Ascending aorta (tissue), 2 donors: ENCODE data around the gene RAB28. TPM values are rescaled to one million over a fixed set of nuclear protein-coding genes. Genes with fewer than 3 reads are reported as not detected.

ENCODE experiments used
- DNase-seq, 2 donors: peaks; one replicate each; pipeline ENCODE4 v3.0.0-alpha.2; 2019; ENCODE audit warnings: low spot score in 2 of 2
- H3K27ac ChIP-seq, 2 donors: fragments of 200-600 bp; sonication (generic); one replicate each; pipeline ENCODE4 v1.5.1; 2016 to 2017; ENCODE audit warnings: mild to moderate bottlenecking in 1 of 2
- H3K27me3 ChIP-seq: fragments of 200-600 bp; sonication (generic); one replicate; pipeline ENCODE4 v1.5.1; 2017
- H3K36me3 ChIP-seq, 2 donors: fragments of 200-600 bp; sonication (generic); one replicate each; pipeline ENCODE4 v1.5.1; 2016
- H3K4me1 ChIP-seq, 2 donors: fragments of 200-600 bp; sonication (generic); one replicate each; pipeline ENCODE4 v1.5.1; 2016 to 2017; ENCODE audit warnings: mild to moderate bottlenecking in 1 of 2
- H3K4me3 ChIP-seq, 2 donors: fragments of 200-600 bp; sonication (generic); one replicate each; pipeline ENCODE4 v1.5.1; 2016 to 2017; ENCODE audit warnings: mild to moderate bottlenecking in 1 of 2
- H3K9me3 ChIP-seq, 2 donors: fragments of 200-600 bp; sonication (generic); one replicate each; pipeline ENCODE4 v1.5.1; 2016
- intact Hi-C: fragments of 100-400 bp; cut with DNase I; formaldehyde crosslinking; loops from one replicate; pipeline ENCODE4 v1.15.1; 2023
- total RNA-seq: library from RNA; depleted of rRNA; stranded (reverse); fragments of >200 nt; gene quantifications from one replicate; pipeline ENCODE4 v1.1.0, GENCODE V29; 2016
- TF ChIP-seq, protein P1 (sequence below), 3 experiments: fragments of 200-600 bp in 2 of 3; fragments of 450-650 bp in 1 of 3; sonication (generic) in 2 of 3; IDR thresholded peaks; one replicate each; pipeline ENCODE4 v1.5.1; 2016 to 2019; ENCODE audit warnings: antibody characterized with exemption in 3 of 3, mild to moderate bottlenecking in 1 of 3, moderate library complexity in 1 of 3

Gene RAB28
- total RNA-seq, 1 donor from 2014 or later = 3.2 TPM

DNA sequence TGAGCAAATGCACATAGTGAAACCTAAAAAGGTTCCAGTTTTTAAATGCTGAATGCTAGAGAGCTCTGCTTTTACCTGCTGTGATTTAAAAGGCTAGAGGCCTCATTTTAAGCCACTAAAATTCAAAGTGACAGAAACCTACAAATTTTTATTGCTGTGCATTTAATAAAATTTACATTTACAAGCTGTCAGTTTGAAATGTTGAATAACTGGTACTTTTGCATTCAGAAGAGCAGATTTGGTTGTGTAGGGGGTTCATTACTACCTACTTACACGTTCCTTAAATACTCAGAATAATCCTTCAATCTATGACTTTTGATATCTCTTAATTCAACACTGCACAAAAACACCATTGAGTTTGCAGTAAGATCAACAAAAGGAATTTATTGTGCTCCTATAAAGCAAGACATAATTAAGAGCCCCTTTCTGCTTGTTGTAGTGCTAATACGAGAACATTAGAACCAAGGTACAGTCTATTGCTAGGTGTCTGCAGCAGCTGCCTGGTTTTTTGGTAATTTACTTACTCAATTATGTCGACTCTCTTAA is 32.2 kb upstream of the RAB28 start:
- H3K36me3 ChIP-seq = no peaks in the 10 kb centered on the region
- TF ChIP-seq, protein P1, sequence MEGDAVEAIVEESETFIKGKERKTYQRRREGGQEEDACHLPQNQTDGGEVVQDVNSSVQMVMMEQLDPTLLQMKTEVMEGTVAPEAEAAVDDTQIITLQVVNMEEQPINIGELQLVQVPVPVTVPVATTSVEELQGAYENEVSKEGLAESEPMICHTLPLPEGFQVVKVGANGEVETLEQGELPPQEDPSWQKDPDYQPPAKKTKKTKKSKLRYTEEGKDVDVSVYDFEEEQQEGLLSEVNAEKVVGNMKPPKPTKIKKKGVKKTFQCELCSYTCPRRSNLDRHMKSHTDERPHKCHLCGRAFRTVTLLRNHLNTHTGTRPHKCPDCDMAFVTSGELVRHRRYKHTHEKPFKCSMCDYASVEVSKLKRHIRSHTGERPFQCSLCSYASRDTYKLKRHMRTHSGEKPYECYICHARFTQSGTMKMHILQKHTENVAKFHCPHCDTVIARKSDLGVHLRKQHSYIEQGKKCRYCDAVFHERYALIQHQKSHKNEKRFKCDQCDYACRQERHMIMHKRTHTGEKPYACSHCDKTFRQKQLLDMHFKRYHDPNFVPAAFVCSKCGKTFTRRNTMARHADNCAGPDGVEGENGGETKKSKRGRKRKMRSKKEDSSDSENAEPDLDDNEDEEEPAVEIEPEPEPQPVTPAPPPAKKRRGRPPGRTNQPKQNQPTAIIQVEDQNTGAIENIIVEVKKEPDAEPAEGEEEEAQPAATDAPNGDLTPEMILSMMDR (IDR thresholded peaks at IDR 0.05) = no peak
- H3K27me3 ChIP-seq = peaks cover 7% of the 10 kb centered on the region
- H3K27ac ChIP-seq = no peak overlapping the region
- no peak for DNase-seq
- no peaks in the 10 kb centered on the region for H3K4me1 ChIP-seq
- H3K9me3 ChIP-seq = no peaks in the 10 kb centered on the region
- intact Hi-C loops = no loop called here
- no peak overlapping the region for H3K4me3 ChIP-seq

- intact Hi-C loops = no loop called here
- Histone ChIP-seq H3K27me3 (no peaks in the 10 kb centered on the region), H3K27ac (no peak overlapping the region), H3K36me3 (no peaks in the 10 kb centered on the region), H3K4me1 (no peaks in the 10 kb centered on the region), H3K9me3 (no peaks in the 10 kb centered on the region), H3K4me3 (no peak overlapping the region)
- no peak for DNase-seq
- TF ChIP-seq, protein P1 (IDR thresholded peaks at IDR 0.05) = no peak
Measured at GRCh38 chr4:13515268-13515667, 31.1 kb upstream of the RAB28 start.

- H3K27me3 ChIP-seq = no peaks in the 10 kb centered on the region
- no peak for DNase-seq
Measured at GRCh38 chr4:13514722-13515121, 30.6 kb upstream of the RAB28 start.

DNA sequence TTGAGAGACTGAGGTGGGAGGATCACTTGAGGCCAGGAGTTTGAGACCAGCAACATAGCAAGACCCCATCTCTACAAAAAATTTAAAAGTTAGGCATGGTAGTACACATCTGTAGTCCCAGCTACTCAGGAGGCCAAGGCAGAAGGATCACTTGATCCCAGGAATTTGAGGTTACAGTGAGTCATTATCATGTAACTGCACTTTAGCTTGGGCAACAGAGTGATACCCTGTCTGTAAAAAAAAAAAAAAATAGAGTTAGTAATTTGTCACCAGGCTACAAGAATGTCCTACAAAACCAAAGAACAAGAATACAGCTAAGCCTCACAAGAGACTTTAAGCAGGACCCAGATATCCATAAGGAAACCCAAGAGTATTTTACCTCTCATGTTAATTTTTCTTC is 27.0 kb upstream of the RAB28 start:
- Histone ChIP-seq H3K27me3 (no peaks in the 10 kb centered on the region), H3K4me1 (no peaks in the 10 kb centered on the region), H3K27ac (no peak overlapping the region), H3K36me3 (no peaks in the 10 kb centered on the region), H3K9me3 (no peaks in the 10 kb centered on the region), H3K4me3 (no peak overlapping the region)
- intact Hi-C loops = no loop called here
- TF ChIP-seq, protein P1 (IDR thresholded peaks at IDR 0.05) = no peak
- no peak for DNase-seq

More at GRCh38 chr4:13514722-13515121, 30.6 kb upstream of the RAB28 start:
- H3K36me3 ChIP-seq = no peaks in the 10 kb centered on the region
- H3K9me3 ChIP-seq = no peaks in the 10 kb centered on the region
- intact Hi-C loops = no loop called here
- no peak overlapping the region for H3K27ac ChIP-seq
- no peak overlapping the region for H3K4me3 ChIP-seq
- TF ChIP-seq, protein P1 (IDR thresholded peaks at IDR 0.05) = no peak
- H3K4me1 ChIP-seq = no peaks in the 10 kb centered on the region

GRCh38 chr4:13509442-13509841 is 25.3 kb upstream of the RAB28 start:
- H3K36me3 ChIP-seq = no peaks in the 10 kb centered on the region
- no peak for DNase-seq
- H3K27me3 ChIP-seq = no peaks in the 10 kb centered on the region
- H3K27ac ChIP-seq = no peak overlapping the region
- TF ChIP-seq, protein P1 (IDR thresholded peaks at IDR 0.05) = no peak
- intact Hi-C loops = no loop called here
- no peaks in the 10 kb centered on the region for H3K9me3 ChIP-seq
- H3K4me3 ChIP-seq = no peak overlapping the region
- H3K4me1 ChIP-seq = no peaks in the 10 kb centered on the region

DNA sequence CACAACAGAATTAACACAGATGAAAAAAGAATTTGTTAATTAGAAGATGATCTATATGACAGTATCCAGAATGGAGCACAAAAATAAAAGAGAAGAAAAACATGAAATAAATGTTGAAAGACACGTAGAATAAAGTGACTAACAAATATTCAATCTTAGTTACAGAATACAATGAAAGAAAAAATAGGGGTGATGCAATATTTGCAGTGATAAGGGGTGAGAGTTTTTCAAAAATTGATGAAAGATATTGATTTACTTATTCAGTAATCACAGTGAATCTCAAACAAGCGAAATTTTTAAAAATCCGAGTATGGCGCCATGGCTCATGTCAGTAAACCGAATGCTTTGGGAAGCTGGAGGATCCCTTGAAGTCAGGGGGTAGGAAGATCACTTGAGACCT is 20.2 kb upstream of the RAB28 start:
- no peaks in the 10 kb centered on the region for H3K4me1 ChIP-seq
- H3K4me3 ChIP-seq = no peak overlapping the region
- no peaks in the 10 kb centered on the region for H3K9me3 ChIP-seq
- TF ChIP-seq, protein P1 (IDR thresholded peaks at IDR 0.05) = no peak
- DNase-seq = no peak
- H3K27ac ChIP-seq = no peak overlapping the region
- intact Hi-C loops = no loop called here
- H3K36me3 ChIP-seq = no peaks in the 10 kb centered on the region
- H3K27me3 ChIP-seq = no peaks in the 10 kb centered on the region
